Measurements from ENCODE around the gene RAB6A.
"Not testable (repeated sequence)": the region's sequence is repeated elsewhere in the genome, so short reads cannot be mapped to it uniquely, and the experiment has no call there.

RAB6A gene

GRCh38 chr11:73746701-73747100 is 14.2 kb downstream of the RAB6A start:
- no peaks in the 10 kb centered on the region for H4K20me1 ChIP-seq (ENCODE audit: insufficient read depth)
- H2AFZ ChIP-seq (ENCODE audit: low read depth): no peak overlapping the region
- no peaks in the 10 kb centered on the region for H3K27me3 ChIP-seq (ENCODE audit: insufficient read depth, low read depth)
- peaks cover 22% of the 10 kb centered on the region; the same call in 1 of the 2 replicates for H3K79me2 ChIP-seq (ENCODE audit: insufficient read depth, low read depth)
- H3K36me3 ChIP-seq (ENCODE audit: insufficient read depth): no peaks in the 10 kb centered on the region
- TF ChIP-seq CTCF (conservative IDR thresholded peaks at IDR 0.05; ENCODE audit: low read depth, low read length): no peak
- no peak overlapping the region for H3K4me2 ChIP-seq
- no peak overlapping the region for H3K9ac ChIP-seq
- H3K4me3 ChIP-seq (IDR thresholded peaks at IDR 0.05; ENCODE audit: insufficient read depth, low read depth, low read length): no peak overlapping the region
- peaks cover 4% of the 10 kb centered on the region for H3K4me1 ChIP-seq (ENCODE audit: low read depth, poor library complexity, severe bottlenecking)
- H3K27ac ChIP-seq: no peak overlapping the region

- H4K20me1 ChIP-seq (ENCODE audit: insufficient read depth): no peaks in the 10 kb centered on the region
- H3K79me2 ChIP-seq (ENCODE audit: insufficient read depth, low read depth): peaks cover 14% of the 10 kb centered on the region; the same call in 1 of the 2 replicates
- H3K4me1 ChIP-seq (ENCODE audit: low read depth, poor library complexity, severe bottlenecking): peaks cover 16% of the 10 kb centered on the region
- H3K4me3 ChIP-seq (IDR thresholded peaks at IDR 0.05; ENCODE audit: insufficient read depth, low read depth, low read length): no peak overlapping the region
- H3K27me3 ChIP-seq (ENCODE audit: insufficient read depth, low read depth): no peaks in the 10 kb centered on the region
- no peak overlapping the region for H3K9ac ChIP-seq
- H3K36me3 ChIP-seq (ENCODE audit: insufficient read depth): no peaks in the 10 kb centered on the region
- no peak overlapping the region for H3K27ac ChIP-seq
- no peak overlapping the region for H3K4me2 ChIP-seq
- H2AFZ ChIP-seq (ENCODE audit: low read depth): no peak overlapping the region
- no peak for TF ChIP-seq CTCF (conservative IDR thresholded peaks at IDR 0.05; ENCODE audit: low read depth, low read length)
Observed at GRCh38 chr11:73743045-73743444, 17.8 kb downstream of the RAB6A start.

DNA sequence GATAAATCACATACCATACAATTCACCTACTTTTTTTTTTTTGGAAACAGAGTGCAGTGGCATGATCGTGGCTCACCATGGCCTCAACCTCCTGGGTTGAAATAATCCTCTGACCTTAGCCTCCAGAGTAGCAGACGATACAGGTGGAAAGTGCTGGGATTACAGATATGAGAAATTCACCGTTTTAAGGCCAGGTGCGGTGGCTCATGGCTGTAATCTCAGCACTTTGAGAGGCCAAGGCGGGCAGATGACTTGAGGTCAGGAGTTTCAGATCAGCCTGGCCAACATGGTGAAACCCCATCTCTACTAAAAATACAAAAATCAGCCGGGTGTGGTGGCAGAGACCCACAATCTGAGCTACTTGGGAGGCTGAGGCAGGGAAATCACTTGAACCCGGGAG is 24.9 kb downstream of the RAB6A start:
- Histone ChIP-seq H3K4me1 (ENCODE audit: low read depth, poor library complexity, severe bottlenecking) (peaks cover 39% of the 10 kb centered on the region), H3K27ac (peak overlapping the region; percentile 39; the same call in 1 of the 2 replicates), H3K79me2 (ENCODE audit: insufficient read depth, low read depth) (peaks cover 40% of the 10 kb centered on the region; the same call in 1 of the 2 replicates)
- H3K4me3 ChIP-seq (IDR thresholded peaks at IDR 0.05; ENCODE audit: insufficient read depth, low read depth, low read length); H3K9ac ChIP-seq; H2AFZ ChIP-seq (ENCODE audit: low read depth); H3K4me2 ChIP-seq; H4K20me1 ChIP-seq (ENCODE audit: insufficient read depth); H3K36me3 ChIP-seq (ENCODE audit: insufficient read depth); H3K27me3 ChIP-seq (ENCODE audit: insufficient read depth, low read depth): not testable (repeated sequence)

- no peak for TF ChIP-seq CTCF (conservative IDR thresholded peaks at IDR 0.05; ENCODE audit: low read depth, low read length)
- no peak overlapping the region for H3K4me3 ChIP-seq (IDR thresholded peaks at IDR 0.05; ENCODE audit: insufficient read depth, low read depth, low read length)
- H2AFZ ChIP-seq (ENCODE audit: low read depth): no peak overlapping the region
- no peaks in the 10 kb centered on the region for H3K27me3 ChIP-seq (ENCODE audit: insufficient read depth, low read depth)
- no peak overlapping the region for H3K4me2 ChIP-seq
- no peak overlapping the region for H3K9ac ChIP-seq
- H4K20me1 ChIP-seq (ENCODE audit: insufficient read depth): no peaks in the 10 kb centered on the region
- H3K79me2 ChIP-seq (ENCODE audit: insufficient read depth, low read depth): peaks cover 36% of the 10 kb centered on the region; the same call in 1 of the 2 replicates
- H3K36me3 ChIP-seq (ENCODE audit: insufficient read depth): no peaks in the 10 kb centered on the region
- no peak overlapping the region for H3K27ac ChIP-seq
- peaks cover 43% of the 10 kb centered on the region for H3K4me1 ChIP-seq (ENCODE audit: low read depth, poor library complexity, severe bottlenecking)
Observed at GRCh38 chr11:73734993-73735392, 25.9 kb downstream of the RAB6A start.

- H4K20me1 ChIP-seq (ENCODE audit: insufficient read depth); H2AFZ ChIP-seq (ENCODE audit: low read depth); H3K27me3 ChIP-seq (ENCODE audit: insufficient read depth, low read depth); H3K4me2 ChIP-seq; H3K27ac ChIP-seq; H3K4me3 ChIP-seq (IDR thresholded peaks at IDR 0.05; ENCODE audit: insufficient read depth, low read depth, low read length); H3K36me3 ChIP-seq (ENCODE audit: insufficient read depth); H3K9ac ChIP-seq: not testable (repeated sequence)
- H3K4me1 ChIP-seq (ENCODE audit: low read depth, poor library complexity, severe bottlenecking): peaks cover 44% of the 10 kb centered on the region
- H3K79me2 ChIP-seq (ENCODE audit: insufficient read depth, low read depth): peaks cover 28% of the 10 kb centered on the region; the same call in 1 of the 2 replicates
Observed at GRCh38 chr11:73734011-73734410, 26.9 kb downstream of the RAB6A start.

DNA sequence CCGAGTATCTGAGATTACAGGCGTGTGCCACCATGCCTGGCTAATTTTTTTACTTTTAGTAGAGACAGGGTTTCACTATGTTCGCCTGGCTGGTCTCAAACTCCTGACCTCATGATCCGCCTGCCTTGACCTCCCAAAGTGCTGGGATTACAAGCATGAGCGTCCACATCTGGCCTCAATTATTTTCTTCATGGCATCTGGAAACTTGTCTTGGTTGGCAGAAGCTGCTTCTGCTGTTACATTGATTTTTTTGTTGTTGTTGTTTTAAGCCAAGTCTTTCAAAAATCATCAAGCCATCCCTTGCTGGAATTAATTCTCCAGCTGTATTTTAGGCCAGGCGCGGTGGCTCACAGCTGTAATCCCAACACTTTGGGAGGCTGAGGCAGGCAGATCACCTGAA is 27.9 kb downstream of the RAB6A start:
- H2AFZ ChIP-seq (ENCODE audit: low read depth); H3K27ac ChIP-seq; H3K27me3 ChIP-seq (ENCODE audit: insufficient read depth, low read depth); H3K4me2 ChIP-seq; H3K9ac ChIP-seq; H3K36me3 ChIP-seq (ENCODE audit: insufficient read depth); H4K20me1 ChIP-seq (ENCODE audit: insufficient read depth); H3K4me3 ChIP-seq (IDR thresholded peaks at IDR 0.05; ENCODE audit: insufficient read depth, low read depth, low read length): not testable (repeated sequence)
- H3K79me2 ChIP-seq (ENCODE audit: insufficient read depth, low read depth): peaks cover 28% of the 10 kb centered on the region; the same call in 1 of the 2 replicates
- peaks cover 44% of the 10 kb centered on the region for H3K4me1 ChIP-seq (ENCODE audit: low read depth, poor library complexity, severe bottlenecking)
